ENCODE data around the gene ANO6.

The ANO6 gene

DNA sequence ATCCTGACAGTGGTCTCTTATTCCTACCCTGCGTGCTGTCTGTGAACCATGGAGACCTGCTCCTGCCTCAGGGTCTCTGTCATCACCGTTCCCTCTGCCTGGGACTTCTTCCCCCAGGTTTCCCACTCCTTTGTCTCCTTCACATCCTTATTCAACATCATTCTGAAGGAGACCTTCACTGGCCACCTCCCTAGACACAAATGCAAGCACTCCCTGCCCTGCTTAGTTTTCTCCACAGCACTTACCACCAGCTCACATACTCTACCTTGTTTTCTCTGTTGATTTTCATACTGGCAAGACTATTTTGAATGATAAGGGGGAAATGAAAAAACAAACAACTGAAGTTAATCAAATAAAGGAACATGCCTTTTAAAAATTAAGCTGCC lies 192.8 kb downstream of the ANO6 start:
- no peak for DNase-seq (ENCODE audit: low spot score)

DNA sequence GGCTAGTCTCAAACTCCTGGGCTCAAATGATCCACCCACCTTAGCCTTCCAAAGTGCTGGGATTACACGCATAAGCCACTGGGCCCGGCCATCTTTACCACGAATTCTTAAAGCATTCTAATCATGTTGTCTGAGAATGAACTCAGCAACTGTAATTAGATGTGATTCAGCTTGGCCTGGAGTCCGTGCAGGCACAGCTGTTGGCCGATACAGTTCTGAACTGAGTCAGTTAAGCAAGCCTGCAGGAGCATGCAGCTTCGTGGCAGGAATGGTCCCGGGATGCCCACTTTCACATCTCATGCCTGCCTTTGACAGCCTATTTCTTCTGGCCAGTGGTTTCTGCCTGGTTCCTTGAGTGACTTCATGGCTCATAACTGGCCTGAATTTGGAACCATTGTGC lies 194.1 kb downstream of the ANO6 start:
- no peak for DNase-seq (ENCODE audit: low spot score)

DNA sequence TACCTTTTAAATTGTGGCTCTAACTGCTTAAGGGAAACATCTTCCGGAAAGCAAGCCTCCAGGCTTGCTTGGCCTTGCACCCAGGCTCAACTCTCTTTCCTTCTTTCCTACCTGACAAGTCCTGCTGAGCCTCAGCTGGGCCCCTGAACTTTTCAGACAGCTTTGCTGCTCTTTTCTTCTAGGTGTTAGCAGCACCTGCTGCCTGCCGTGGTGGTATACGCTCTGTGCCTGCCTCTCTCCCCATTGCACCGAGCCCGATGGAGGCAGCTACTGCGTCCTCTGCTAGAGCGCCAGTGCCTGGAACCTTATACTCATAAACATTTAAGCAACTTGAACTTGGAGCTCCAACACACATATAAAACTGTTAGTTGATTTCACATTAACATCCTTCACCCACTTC lies 195.7 kb downstream of the ANO6 start:
- DNase-seq (ENCODE audit: low spot score) = no peak

DNA sequence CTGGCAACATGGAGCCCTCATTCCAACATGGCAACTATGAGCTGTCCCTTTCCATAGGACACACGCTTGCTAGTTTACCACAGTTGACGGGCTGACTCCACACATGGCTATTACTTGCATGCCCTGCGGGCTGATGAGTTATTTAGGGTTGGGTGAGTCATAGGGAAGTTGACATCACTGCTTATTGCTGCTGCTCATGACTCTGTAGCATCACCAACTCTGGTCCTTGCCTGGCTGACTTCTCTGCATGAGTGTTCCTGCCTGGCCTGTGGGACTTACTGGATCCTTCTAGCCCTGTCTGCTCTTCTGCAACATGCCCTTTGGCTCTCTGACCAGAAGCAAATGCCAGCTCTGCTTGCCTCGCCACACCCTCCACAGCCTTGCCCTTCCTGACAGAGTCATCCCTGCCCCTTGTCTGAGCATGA lies 199.5 kb downstream of the ANO6 start:
- no peak for DNase-seq (ENCODE audit: low spot score)

DNA sequence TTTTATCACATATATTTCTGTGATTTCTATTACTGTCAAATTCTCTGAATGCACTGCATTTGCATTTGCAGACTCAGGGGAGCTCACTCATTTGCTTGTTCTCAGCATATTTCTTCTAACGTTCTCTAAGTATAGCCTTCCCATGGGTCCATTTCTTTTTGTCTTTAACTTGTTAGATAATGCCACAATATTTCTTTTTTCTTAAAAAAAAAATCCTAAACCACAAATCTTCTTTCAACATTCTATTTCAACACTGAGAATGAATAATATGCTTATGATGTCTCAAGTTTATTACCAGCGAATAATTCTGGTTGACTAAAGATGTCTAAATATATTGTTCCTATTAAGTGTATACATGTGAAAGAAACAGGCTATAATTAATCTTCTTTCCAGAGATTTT lies 200.2 kb downstream of the ANO6 start:
- DNase-seq (ENCODE audit: low spot score) = no peak

DNA sequence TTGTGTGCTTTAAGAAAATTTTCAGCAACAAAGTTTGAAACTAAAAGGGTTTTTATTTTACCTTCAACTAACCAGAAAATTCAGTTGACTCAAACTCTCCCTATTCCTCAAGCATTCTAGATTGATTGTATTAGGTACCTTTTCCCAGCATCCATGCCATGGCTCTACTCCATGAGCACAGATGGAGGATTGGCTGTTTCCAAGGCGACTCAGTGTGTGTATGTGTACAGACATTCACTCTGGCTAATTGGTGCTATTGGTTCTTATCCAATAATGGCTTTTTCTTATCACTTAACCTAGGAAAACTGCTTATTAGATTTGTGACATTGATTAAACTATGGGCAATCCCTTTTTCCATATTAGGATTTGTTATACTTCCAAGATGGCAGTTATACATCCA lies 202.6 kb downstream of the ANO6 start:
- DNase-seq (ENCODE audit: low spot score) = no peak

DNA sequence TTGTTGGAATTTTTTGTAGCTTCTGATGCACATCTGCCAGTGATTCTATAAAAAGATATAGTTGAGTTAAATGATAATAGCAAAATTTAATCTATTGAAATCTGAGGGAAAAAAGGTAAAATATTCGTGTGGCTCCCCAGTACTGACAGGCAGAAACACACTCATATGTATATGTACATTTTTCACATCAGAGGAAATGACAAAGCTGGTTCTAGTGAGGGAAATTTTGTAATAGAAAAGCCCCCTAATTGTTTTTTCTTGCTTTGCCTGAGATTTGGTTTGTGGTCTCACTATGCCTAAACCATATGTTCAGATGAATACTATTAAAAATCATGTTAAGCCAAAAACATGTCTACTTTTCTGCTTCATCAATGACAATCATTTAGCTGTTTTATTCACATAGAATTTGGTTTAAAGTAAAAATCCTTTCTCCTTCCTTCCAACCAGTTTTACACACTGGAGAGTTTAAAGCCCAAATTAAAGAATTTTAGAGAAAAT lies 203.5 kb downstream of the ANO6 start:
- no peak for DNase-seq (ENCODE audit: low spot score)

DNA sequence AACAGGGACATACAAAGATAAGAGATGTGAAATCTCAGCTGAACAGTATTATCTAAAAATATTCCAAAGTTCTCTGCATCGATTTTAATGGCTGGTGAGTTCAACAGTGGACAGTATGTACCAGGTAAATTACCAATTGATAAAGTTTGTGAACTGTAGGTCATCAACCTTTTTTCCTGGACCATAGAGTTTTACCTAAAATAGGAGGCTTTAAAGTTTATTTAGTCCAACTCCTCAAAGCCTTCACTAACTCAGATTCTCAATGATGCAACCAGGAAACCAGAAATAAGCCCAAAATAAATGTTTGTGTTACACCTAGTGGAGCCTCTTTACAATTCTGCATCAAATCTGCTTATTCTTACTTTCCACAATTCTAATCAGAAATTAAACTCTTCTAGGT lies 205.8 kb downstream of the ANO6 start:
- no peak for DNase-seq (ENCODE audit: low spot score)

DNA sequence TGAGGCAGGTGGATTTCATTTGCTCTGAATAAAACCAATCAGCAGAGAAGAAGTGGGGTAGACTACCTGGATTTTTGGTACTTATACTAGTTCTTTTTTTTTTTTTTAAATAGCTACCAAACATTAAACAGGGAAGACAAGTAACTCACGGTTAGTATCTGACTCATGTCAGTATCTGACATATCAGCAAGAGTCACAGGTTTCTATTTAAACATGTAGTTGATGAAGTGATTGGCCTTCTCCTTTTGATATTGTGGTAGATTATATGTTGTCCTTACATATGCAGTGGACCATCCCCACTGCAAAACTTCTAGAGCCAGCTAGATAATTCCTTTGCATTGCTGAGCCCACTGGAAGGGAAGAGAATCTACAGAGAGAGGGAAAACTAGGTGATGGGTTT lies 208.0 kb downstream of the ANO6 start:
- DNase-seq (ENCODE audit: low spot score) = no peak

DNA sequence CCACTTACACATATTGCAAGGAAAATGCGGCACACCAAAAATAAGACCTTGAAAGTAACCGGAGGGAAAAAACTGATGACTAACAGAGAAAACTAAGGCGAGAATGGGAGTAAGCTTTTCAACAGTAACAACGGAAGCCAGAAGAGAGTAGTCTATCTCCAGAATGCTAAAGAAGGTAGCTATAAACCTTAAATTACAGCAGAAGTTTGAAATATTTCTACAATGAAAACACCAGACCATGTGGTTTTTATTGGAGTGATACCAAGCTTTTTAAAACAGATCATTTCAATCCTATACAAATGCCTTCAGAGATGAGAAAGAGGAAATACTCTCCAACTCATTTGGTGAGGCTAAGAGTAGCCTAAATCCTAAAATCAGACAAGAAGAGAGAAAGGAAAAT lies 209.5 kb downstream of the ANO6 start:
- no peak for DNase-seq (ENCODE audit: low spot score)

DNA sequence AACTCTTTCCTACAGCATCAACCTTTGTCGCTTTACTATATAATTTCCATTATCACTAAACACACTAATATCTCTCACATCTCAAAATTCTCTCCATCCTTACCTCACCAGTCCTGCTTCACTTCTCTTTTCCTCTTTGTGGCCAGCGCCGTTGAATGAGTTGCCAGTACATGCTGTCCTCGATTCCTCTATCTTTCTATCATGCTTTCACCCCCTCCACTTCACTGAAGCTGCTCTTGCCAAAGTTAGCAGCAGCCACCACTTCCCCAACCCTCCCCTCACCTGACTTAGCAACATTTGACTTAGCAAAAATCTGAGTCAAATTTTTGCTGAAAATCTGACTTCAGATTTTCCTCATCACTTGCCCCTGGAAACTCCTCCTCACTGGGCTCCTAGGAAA lies 210.4 kb downstream of the ANO6 start:
- no peak for DNase-seq (ENCODE audit: low spot score)

DNA sequence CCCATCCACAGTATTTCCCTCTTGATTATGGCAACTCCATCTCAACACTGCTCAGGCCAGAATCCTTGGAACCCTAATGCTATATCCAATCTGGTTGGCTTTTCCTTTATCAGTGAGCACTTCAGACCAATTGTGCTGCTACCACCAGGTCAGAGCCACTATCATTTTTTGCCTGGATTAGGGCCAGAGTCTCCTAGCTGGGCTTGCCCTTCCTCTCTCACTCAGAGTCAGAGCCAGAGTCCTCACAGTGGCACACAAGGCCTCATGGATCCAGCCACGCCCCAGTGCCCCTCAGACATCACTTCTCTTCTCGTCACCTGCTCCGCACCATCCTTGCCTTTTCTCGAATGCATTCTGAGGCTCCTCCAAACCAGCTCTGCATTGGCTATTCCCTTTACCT lies 211.1 kb downstream of the ANO6 start:
- DNase-seq (ENCODE audit: low spot score) = no peak

DNA sequence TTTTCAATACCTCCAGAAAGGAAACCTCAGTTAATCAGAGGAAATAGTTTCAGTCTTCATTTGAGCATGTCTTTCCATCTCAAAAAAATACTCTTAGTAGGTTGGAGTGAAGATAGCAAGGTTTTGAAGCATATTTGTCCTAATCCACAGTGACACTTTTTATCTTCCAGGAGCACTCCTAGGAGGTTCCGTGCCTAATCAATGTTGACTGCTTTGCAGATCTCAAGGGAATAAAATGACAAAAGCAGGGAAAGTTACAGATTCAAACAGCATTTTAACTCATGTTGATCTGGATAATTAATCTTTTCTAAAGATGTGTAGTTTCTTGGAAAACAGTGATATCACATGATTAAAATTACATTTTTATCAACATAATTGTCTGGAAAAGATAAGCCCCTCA lies 213.9 kb downstream of the ANO6 start:
- DNase-seq (ENCODE audit: low spot score) = no peak

DNA sequence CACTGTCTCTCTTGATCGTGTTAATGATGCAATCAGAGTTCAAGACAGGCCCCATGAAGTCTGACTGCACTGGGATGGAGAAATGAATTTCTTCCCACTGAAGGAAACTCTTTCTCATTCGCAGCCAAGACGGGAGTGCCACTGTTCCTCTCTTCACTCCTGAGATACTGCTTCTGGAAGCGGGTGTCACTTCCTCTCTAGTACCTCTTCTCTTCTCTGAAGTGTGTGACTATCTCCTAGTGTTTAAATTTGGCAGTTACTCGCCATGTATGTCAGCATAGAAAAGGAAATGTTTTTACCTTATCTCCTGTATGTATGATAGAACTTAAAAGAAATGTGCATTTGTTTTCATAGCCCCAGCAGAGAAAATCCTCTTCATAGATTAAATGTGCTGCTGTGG lies 215.2 kb downstream of the ANO6 start:
- DNase-seq (ENCODE audit: low spot score) = no peak

DNA sequence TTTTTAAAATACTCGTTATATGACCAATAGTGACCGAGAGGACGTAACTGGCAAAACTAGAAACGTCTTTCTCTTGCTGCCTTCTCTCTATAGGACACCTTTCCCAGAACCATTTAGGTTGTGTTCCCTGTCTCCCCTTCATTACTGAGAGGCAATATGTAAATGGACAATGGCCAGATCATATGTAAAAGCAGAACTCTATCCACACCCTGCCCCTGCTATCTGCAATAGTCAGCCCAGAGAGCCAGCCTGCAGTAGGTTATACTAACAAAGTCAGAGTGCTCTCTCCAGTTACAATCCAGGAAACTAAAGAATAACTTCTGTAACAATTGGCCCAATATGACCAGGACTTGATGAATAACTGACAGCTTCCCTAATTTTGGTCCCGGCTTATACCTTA lies 216.8 kb downstream of the ANO6 start:
- no peak for DNase-seq (ENCODE audit: low spot score)

DNA sequence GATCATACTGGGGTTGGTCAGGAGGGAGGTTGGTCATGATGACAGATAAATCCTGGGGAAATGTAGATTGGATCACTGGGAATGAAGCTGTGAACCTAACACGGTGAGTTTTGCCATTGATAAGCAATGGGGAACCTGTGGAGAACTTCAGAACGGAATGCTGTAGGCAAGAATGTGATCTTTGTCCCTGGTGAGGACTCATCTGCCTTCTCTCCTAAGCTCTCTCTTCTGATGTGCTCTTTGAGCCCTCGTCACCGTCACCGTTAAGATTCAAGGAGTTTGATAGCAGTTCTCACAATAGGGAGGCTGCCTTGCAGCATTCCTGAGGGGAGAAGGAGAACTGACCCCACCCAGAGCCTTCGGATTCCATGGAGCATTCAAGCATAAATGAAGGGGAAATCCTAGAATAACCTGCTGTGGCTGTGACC lies 217.6 kb downstream of the ANO6 start:
- DNase-seq (ENCODE audit: low spot score) = no peak

DNA sequence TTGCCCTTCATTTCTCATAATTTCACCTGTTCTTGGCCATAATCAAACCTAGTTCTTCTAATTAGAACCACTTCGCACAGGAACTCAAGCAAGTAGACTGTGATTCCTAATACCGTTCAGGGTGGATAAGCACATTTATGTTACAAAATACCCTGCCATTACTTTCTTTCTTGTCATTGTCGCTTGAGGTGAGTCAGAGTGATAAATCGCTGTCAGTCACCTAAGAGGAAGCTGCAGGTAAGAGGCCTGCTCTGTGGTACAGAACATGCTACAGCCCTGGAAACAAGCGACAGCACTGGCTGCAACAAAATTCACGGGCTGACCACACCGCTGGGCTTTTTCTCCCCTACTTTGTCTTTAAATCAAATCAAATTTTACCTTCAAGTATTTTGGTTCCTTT lies 218.2 kb downstream of the ANO6 start:
- DNase-seq (ENCODE audit: low spot score) = no peak

DNA sequence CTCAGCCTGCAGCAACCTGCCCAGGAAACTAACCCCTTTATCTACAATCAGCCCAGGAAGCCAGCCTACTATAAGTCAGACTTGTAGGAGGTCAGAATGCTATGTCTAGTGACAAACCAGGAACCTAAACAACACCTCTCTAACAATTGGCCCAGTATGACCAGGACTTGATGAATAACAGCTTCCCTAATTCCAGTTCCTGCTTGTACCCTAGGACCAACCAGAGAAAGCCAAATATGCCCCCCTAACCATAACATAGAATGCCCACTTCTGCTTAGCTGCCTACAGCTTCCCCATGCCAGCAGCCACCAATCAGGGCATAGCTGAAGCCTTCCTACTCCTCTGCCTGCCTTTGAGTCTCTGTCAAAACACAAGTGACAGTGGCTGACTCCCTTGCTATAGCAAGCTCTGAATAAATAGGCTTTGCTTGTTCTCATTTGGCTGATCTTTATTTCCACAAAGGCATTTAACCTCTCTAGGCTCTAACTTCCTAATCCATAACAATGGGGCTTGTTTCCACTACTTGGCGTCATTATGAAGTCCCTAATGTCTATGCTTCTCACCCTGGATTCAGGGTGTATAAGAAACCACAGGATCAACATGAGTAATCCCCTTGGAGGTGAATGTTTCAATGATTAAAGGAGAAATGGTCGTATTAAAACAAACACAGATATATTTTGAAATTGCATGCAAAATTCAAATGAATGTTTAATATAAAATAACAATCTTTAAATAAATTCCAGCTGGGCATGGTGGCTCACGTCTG lies 220.2 kb downstream of the ANO6 start:
- no peak for DNase-seq (ENCODE audit: low spot score)

DNA sequence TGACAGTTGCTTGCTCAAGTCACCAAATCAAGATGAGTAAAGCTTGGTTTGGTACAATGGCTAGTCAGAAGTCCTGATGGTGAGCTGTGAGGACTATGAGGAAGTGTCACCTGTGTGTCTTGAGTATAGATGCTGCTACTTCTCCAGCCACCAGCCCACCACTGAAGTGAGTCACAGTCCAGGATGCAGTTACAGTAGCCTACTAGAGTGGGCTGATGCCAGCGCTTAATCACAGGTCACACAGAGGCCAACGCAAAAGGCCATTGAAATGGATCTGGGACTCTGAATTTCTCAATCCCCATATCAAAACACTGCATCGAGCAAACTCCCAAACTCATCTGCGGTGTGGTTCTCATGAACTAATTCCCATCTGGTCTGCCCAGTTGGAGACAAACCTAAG lies 223.1 kb downstream of the ANO6 start:
- no peak for DNase-seq (ENCODE audit: low spot score)

DNA sequence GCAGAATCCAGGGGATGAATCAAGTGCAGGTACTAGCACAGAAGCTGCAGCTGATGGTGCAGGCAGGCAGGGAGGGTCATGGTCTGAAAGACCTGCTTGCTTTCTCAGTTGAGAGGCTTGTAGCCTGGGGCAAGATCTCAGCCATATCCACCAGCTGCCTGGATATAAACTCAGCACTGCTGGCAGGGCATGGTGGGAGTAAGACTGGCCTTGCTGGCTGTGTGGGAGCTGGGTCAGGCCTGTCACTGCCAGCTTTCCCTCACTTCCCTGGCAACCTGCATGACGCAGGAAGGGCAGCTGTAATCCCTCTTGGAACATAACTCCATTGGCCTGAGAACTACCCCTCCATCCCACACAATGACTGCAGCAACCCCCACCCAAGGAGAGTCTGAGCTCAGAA lies 230.1 kb downstream of the ANO6 start:
- no peak for DNase-seq (ENCODE audit: low spot score)

DNA sequence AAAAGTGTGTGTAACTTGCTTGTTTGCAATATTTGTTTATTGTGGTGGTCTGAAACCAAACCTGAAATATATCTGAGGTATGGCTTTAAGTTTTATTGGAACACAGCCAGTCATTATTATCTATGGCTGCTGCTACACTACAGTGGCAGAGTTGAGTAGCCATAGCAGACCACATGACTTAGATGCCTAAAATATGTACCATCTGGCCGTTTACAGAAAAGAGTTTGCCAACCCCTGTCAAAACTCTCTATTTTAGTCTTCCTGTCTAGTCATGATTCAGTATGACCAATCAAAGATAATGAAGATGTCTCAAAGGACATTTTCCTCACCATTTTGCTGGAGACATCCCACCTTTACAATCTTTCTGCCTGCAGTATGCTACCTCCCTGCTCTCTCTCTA lies 242.3 kb downstream of the ANO6 start:
- DNase-seq (ENCODE audit: low spot score) = no peak

DNA sequence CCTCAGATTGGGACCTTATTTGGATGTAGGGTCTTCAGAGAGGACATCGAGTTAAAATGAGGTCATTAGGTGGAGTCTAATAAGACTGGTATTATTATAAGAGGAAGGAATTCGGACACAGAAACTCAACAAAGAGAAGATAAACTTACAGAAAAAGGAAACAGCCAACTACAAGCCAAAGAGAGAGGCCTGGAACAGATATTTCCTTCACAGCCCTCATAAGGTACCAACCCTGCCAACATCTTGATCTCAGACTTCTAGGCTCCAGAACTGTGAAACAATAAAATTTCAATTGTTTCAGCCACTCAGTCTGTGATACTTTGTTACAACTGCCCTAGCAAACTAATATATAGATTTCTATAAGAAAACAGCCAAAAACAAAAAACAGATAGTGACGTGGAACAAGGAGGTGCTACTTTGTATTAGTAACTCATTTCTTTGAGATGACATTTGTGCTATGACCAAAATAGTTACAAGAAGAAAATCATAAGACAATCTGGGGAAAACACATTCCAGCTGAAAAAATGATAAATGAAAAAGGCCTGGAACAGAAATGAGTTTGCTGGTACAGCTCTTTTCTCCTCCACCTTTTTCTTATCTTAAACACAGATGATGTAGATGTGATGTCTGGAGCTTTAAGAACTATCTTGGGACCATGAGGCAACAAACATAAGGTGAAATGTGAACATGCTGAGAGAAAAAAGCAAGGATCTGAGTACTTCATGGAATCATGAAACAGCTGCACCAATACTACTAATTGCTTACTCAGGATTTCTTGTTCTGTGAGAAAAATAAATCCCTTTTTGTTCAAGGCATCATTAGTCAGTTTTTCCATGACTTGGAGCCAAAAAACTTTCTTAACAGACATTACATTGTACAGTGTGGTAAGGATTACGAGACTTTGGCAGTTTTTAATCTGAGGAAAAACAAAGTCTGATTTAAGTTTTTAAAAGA lies 243.2 kb downstream of the ANO6 start:
- no peak for DNase-seq (ENCODE audit: low spot score)

DNA sequence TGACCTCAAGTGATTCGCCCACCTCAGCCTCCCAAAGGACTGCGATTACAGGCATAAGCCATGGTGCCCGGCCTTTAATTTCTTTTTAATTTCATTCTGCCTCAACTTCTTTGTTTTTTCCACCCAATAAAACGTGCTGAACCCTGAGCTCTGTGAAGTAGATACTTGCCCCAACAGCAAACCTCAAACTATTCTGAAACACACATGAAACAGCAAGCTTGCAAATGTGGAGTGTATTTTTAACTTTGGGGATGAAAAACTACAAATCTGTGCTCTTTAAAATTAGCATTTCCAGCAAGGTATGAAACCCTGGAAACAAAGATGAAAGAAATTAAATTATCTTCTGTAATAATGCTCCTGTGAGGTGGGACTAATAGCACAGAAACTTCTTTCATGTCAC lies 246.6 kb downstream of the ANO6 start:
- no peak for DNase-seq (ENCODE audit: low spot score)

Data from hematopoietic multipotent progenitor cell treated with erythropoietin and hydrocortisone succinate and interleukin-3 and kit ligand, for 15 days (in vitro differentiated cells).